ENCODE results near the gene MSANTD4.

DNA sequence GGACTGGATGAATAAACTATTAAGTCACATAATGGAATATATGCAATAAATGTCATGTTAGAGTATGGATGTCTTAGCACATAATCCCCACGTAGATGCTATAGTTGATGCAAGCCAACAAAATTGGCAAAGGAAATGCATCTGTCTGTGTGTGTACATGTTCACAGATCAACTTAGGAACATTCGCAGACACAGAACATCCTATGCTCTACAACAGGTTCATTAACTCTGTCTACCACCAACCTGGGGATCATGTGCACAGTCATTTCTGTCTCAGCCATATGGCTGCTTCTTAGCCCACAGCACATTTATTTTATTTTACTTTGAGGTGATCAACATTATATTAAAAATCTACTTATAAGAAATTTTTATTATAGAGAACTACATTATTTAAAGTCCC lies 4.9 kb downstream of the MSANTD4 start:
- TF ChIP-seq, protein P1, sequence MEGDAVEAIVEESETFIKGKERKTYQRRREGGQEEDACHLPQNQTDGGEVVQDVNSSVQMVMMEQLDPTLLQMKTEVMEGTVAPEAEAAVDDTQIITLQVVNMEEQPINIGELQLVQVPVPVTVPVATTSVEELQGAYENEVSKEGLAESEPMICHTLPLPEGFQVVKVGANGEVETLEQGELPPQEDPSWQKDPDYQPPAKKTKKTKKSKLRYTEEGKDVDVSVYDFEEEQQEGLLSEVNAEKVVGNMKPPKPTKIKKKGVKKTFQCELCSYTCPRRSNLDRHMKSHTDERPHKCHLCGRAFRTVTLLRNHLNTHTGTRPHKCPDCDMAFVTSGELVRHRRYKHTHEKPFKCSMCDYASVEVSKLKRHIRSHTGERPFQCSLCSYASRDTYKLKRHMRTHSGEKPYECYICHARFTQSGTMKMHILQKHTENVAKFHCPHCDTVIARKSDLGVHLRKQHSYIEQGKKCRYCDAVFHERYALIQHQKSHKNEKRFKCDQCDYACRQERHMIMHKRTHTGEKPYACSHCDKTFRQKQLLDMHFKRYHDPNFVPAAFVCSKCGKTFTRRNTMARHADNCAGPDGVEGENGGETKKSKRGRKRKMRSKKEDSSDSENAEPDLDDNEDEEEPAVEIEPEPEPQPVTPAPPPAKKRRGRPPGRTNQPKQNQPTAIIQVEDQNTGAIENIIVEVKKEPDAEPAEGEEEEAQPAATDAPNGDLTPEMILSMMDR (IDR thresholded peaks at IDR 0.05 in 4 of 5, conservative IDR thresholded peaks at IDR 0.05 in 1 of 5), result no peak
- no peak for TF ChIP-seq POLR2A (IDR thresholded peaks at IDR 0.05)
